Measurements from ENCODE around the gene PRMT2. TPM values are rescaled to one million over a fixed set of nuclear protein-coding genes. Genes with fewer than 3 reads are reported as not detected.

Gene PRMT2
- total RNA-seq, 1 experiment from 2014 or later: 144 TPM

DNA sequence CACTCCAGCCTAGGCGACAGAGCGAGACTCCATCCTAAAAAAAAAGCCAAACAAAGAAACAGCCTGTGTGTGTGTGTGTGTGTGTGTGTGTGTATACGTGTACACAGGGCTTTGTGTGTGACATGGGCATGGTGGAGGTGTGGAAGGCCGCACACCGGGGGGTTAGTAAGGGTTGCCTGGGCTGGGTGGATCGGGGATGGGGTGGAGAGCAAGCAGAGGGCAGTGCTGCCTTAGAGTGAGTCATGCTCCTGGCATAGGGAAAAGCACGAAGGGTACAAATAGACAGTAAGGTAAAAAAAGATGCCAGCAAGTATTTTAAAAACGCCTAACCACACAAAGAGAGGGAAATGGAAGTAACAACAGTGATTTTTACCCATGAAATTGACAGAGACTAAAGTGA lies 6.2 kb downstream of the PRMT2 start:
- peak; percentile 20 for DNase-seq (ENCODE audit: low read depth)

GRCh38 chr21:46643379-46644177 lies 8.1 kb downstream of the PRMT2 start:
- DNase-seq (ENCODE audit: low read depth): no peak

DNA sequence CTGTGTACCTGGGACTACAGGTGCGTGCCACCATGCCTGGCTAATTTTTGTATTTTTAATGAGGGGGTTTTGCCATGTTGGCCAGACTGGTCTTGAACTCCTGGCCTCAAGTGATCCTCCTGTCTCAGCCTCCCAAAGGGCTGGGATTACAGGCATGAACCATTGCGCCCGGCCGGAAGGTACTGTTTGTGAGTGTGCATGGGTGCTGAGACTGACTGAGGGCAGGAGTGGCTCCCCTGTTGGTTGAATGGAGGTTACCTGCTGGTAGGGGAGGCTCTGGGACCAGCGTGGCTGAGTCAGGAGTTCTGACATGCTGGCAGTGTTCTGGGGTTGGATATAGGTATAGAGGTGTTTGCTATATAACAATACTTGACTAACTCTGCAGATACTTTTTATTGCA lies 10.4 kb downstream of the PRMT2 start:
- no peak for DNase-seq (ENCODE audit: low read depth)

- DNase-seq (ENCODE audit: low read depth): no peak
Measured at GRCh38 chr21:46646541-46647154, 11.2 kb downstream of the PRMT2 start.

DNA sequence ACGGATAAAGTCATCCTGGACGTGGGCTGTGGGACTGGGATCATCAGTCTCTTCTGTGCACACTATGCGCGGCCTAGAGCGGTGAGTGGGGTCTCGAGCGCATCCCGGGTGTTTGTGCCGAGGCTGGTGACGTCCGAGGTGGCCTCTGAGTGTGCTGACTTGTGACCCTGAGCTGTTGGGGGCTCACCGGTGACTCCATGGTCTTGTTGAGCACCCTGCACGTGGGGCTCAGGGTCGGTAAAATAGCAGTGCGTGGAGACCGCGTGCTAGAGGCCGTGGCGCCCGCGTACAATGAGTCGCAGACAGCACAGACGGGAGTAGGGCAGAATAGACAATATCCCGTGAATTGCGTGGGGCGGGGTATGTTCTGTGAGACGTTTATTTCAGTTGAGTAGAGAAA lies 13.1 kb downstream of the PRMT2 start:
- DNase-seq (ENCODE audit: low read depth): no peak

DNA sequence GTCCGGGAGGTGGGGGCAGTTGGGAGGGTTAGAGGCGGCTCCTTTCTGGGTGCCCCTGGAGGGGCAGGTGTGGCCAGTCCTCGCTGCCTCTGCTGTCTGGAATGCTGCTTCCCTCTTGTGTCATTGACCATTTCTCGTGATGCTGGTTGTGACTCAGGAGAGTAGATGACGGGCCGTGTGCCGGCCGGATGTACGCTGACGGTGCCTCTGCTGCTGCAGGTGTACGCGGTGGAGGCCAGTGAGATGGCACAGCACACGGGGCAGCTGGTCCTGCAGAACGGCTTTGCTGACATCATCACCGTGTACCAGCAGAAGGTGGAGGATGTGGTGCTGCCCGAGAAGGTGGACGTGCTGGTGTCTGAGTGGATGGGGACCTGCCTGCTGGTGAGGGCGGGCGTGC lies 13.9 kb downstream of the PRMT2 start:
- no peak for DNase-seq (ENCODE audit: low read depth)

DNA sequence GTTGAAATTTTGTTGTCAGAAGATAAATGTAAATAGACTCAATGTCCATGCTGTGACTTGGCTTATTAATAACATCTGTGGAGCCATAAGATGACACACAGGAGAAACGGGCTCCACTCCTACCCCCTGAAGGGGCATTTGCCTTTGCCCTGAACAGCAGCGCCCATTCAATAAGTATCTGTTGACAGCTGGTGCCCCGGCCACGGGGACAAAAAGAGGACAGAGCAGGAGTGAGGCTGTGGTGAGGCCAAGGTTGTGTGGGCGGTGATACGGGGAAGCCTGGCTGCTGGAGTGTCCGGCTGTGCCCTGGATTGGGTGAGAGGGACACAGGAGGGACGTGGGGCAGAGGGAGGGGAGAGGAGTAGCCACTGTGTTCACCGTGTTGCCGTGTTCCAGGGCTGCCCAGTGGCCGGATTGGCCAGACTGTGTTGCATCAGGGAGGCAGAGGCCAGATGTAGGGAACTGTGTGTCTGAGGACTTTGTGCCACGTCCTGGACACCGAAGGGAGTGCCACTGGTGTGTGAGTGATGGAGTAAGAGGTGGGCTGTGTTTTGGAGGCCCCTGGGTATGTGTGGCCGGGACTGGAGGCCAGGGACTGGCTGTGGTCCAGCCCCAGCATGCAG lies 15.1 kb downstream of the PRMT2 start:
- DNase-seq (ENCODE audit: low read depth): no peak

GRCh38 chr21:46651121-46651520 lies 15.6 kb downstream of the PRMT2 start:
- DNase-seq (ENCODE audit: low read depth): no peak

DNA sequence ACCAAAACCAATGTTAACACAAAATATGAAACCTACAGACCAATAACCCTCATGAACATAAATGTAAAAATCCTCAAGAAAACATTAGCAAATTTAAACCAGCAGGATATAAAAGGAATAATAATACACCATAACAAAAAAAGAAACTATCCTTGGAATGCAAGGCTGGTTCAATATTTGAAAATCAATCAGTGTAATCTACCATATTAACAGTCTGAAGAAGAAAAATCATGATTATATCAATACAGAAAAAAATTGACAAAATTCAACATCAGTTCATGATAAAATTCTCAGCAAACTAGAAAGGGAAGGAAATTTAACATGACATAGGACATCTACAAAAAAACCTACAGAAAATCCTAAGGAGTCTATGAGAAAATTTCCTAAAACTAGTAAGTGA lies 19.8 kb downstream of the PRMT2 start:
- no peak for DNase-seq (ENCODE audit: low read depth)

GRCh38 chr21:46656820-46657219 lies 21.3 kb downstream of the PRMT2 start:
- DNase-seq (ENCODE audit: low read depth): no peak

GRCh38 chr21:46660505-46660904 lies 25.0 kb downstream of the PRMT2 start:
- DNase-seq (ENCODE audit: low read depth): no peak

- peak; percentile 66 for DNase-seq (ENCODE audit: low read depth)
Measured at GRCh38 chr21:46661211-46661625, 25.7 kb downstream of the PRMT2 start.

DNA sequence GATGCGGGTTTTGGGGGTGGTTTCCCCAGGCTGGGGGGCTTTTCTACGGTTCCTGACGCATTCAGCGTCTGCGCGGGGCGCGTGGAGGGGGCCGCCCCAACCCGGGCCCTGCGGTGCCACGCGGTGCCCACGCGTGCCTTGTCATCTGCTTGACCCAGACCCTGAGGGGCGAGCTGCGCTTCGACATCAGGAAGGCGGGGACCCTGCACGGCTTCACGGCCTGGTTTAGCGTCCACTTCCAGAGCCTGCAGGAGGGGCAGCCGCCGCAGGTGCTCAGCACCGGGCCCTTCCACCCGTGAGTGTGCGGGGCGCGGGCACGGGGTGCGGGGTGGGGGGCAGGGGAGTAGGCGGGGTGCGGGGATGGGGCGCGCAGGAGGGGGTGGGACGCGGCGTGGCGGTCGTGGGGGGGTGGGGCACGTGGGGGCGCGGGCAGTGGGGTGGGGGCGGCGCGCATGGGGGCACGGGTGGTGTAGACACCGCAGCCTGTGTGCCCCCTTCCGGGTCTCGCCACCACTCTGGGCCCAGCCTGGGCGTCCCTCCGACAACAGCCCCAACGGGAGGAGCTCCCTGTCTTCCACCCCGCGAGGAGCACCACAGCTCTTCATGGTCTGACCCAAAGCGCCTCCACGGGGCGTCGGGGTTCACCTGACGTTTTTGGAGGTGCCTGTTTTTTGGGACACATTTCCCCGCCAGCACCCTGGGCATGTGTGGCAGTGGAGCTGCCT lies 26.3 kb downstream of the PRMT2 start:
- no peak for DNase-seq (ENCODE audit: low read depth)

DNA sequence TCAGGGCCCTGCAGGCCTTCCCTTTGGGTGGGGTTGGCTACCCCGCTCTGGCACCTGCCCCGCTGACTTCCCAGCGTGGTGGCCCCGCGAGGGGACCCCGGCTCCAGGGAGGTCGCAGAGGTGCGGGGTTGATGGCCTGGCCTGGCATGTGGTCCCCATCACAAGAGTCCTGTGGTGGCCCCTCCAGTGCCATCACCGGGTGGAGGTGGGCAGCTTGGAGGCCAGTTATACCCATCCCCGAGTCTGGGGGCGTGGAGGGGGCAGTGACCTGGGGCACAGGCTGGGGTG lies 26.8 kb downstream of the PRMT2 start:
- DNase-seq (ENCODE audit: low read depth): no peak

DNA sequence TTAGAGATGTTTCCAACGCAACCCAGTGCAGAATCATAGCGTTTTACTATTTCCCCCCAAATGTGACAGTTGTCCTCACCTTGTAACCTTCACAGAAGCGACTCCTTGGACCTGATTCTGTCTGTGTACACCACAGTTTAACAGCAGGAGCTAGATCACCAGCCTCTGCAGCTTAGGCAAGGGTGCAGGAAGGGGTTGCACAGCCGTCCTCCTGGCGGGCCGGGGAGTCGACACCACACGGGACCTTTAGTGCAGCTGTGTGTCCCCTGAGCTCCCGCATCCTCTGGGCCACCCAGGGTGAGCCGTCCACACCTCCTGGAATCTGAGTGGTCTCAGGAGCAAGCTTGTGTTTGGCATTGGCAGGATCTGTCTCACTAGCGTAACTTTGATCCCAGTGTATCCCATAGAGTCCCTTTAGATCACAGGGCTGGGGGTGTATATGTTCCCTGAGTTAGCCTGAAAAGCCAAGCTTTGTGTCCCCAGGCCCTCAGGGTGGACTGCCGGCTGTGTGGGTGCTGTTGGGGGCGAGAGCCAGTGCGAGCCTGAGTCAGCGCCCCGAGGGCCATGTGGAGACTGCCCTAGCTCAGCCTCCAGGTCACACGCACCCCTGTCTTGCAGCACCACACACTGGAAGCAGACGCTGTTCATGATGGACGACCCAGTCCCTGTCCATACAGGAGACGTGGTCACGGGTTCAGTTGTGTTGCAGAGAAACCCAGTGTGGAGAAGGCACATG lies 27.5 kb downstream of the PRMT2 start:
- no peak for DNase-seq (ENCODE audit: low read depth)

DNA sequence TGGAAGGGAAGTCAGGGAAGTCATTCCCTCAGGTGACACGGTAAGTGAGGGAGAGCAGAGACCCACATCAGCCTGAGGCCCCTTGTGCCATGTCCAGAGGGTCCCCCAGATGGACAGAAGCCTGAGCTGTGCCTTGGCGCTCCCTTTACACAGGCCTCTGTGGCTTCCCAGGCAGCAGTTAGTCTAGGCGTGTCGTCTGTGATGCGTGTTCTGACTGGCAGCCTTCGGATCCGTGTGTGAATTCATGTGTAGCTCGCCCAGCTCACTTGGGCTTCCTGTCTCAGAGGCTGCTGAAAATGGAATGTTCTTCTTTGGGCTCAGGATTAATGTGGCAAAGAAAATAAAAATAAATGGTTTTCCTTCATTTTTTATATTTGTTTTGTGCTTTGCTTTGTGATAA lies 28.3 kb downstream of the PRMT2 start:
- no peak for DNase-seq (ENCODE audit: low read depth)

GRCh38 chr21:46664316-46664995 lies 29.0 kb downstream of the PRMT2 start:
- no peak for DNase-seq (ENCODE audit: low read depth)

DNA sequence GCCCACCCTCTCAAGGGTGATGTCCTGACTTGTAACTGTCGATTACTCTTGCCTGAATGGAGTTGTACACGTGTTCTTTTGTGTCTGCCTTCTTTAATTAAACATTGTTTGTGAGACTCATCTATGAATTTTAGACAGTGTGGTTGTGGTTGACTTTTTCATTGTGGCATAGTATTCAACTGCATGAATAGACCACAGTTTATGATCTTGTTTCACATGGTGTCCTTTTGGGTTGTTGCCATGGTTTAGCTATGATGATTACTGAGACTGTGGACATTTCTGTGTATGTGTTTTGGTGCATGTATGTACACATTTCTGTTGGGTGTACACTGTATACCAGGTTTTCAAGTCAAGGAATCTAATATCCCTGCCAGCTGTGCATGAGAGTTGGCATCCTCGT lies 30.1 kb downstream of the PRMT2 start:
- peak; percentile 22 for DNase-seq (ENCODE audit: low read depth)

DNA sequence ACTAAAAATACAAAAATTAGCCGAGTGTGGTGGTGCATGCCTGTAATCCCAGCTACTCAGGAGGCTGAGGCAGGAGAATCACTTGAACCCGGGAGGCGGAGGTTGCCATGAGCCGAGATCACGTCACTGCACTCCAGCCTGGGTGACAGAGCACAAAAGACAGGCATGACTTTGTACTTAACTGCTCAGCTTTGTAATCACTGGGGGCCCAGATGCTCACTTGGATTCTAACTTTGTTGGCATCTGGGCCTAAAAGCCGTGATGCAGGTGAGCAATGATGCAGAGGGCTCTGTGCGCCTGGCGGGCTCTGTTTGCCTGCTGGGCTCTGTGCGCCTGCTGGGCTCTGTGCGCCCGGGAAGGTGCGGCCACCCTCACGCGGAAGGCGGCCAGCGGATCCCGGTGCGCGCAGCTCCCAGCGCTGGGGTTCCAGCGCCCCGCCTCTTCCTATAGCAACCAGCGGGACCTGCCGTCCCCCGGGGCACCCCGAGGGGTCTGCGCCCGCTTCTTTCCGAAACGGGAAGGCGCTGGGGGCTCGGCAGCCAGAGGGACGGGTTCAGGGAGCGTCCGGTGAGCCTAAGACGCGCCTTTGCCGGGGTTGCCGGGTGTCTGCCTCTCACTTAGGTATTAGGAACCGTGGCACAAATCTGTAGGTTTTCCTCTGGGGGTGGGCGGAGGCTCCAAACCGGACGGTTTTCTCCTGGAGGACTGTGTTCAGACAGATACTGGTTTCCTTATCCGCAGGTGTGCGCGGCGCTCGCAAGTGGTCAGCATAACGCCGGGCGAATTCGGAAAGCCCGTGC lies 31.7 kb downstream of the PRMT2 start:
- DNase-seq (ENCODE audit: low read depth): peak; percentile 9

DNA sequence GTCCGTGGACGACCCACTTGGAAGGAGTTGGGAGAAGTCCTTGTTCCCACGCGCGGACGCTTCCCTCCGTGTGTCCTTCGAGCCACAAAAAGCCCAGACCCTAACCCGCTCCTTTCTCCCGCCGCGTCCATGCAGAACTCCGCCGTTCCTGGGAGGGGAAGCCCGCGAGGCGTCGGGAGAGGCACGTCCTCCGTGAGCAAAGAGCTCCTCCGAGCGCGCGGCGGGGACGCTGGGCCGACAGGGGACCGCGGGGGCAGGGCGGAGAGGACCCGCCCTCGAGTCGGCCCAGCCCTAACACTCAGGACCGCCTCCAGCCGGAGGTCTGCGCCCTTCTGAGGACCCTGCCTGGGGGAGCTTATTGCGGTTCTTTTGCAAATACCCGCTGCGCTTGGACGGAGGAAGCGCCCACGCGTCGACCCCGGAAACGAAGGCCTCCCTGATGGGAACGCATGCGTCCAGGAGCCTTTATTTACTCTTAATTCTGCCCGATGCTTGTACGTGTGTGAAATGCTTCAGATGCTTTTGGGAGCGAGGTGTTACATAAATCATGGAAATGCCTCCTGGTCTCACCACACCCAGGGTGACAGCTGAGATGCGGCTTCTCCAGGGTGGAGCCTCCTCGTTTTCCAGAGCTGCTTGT lies 32.4 kb downstream of the PRMT2 start:
- DNase-seq (ENCODE audit: low read depth): peak; percentile 70
